Stimulated activated CD4-positive, alpha-beta T cell treated with anti-CD3 and anti-CD28 coated beads, Interleukin-1b, Interleukin-23, amount 100 ng/mL, for 48 hours (primary cell): ENCODE results near the gene ACAA2.

Experiments used
- DNase-seq: peaks from one replicate; pipeline ENCODE4 v3.0.0-alpha.2; 2020

The ACAA2 gene

GRCh38 chr18:49764032-49764431 lies 49.3 kb downstream of the ACAA2 start:
- no peak for DNase-seq

GRCh38 chr18:49763590-49763989 lies 49.7 kb downstream of the ACAA2 start:
- no peak for DNase-seq

- DNase-seq = no peak
Observed at GRCh38 chr18:49762191-49763077, 50.9 kb downstream of the ACAA2 start.

GRCh38 chr18:49761771-49762170 lies 51.6 kb downstream of the ACAA2 start:
- DNase-seq = no peak

- no peak for DNase-seq
Observed at GRCh38 chr18:49758263-49758610, 55.1 kb downstream of the ACAA2 start.

GRCh38 chr18:49757513-49758262 lies 55.6 kb downstream of the ACAA2 start:
- no peak for DNase-seq

GRCh38 chr18:49756671-49757362 lies 56.5 kb downstream of the ACAA2 start:
- DNase-seq = no peak

- DNase-seq = no peak
Observed at GRCh38 chr18:49756135-49756534, 57.2 kb downstream of the ACAA2 start.

- no peak for DNase-seq
Observed at GRCh38 chr18:49755489-49755888, 57.8 kb downstream of the ACAA2 start.

- DNase-seq = no peak
Observed at GRCh38 chr18:49754866-49755265, 58.5 kb downstream of the ACAA2 start.

- no peak for DNase-seq
Observed at GRCh38 chr18:49753643-49754042, 59.7 kb downstream of the ACAA2 start.

- no peak for DNase-seq
Observed at GRCh38 chr18:49752095-49752457, 61.3 kb downstream of the ACAA2 start.

GRCh38 chr18:49751427-49752094 lies 61.8 kb downstream of the ACAA2 start:
- no peak for DNase-seq

- DNase-seq = no peak
Observed at GRCh38 chr18:49749563-49749962, 63.8 kb downstream of the ACAA2 start.

- DNase-seq = no peak
Observed at GRCh38 chr18:49747876-49748275, 65.5 kb downstream of the ACAA2 start.

- no peak for DNase-seq
Observed at GRCh38 chr18:49745045-49746014, 68.0 kb downstream of the ACAA2 start.

GRCh38 chr18:49744376-49745008 lies 68.8 kb downstream of the ACAA2 start:
- no peak for DNase-seq

GRCh38 chr18:49743117-49743567 lies 70.2 kb downstream of the ACAA2 start:
- no peak for DNase-seq

GRCh38 chr18:49742316-49743116 lies 70.8 kb downstream of the ACAA2 start:
- no peak for DNase-seq

GRCh38 chr18:49739275-49739674 lies 74.1 kb downstream of the ACAA2 start:
- no peak for DNase-seq
